Heart left ventricle (tissue), 16 donors: ENCODE results near the gene FAM163B. TPM values are rescaled to one million over a fixed set of nuclear protein-coding genes. Genes with fewer than 3 reads are reported as not detected.

ENCODE experiments used
- ATAC-seq, 4 donors: fragments of 200-7000 bp; cut with Tn5 transposase; one replicate each; pipeline ENCODE4 v1.9.1; 2020 to 2022; ENCODE audit warnings: moderate library complexity in 4 of 4, mild to moderate bottlenecking in 3 of 4, moderate number of reproducible peaks in 1 of 4
- DNase-seq, 5 donors: peaks; one replicate each; pipeline ENCODE4 v3.0.0-alpha.2; 2020
- H3K27ac ChIP-seq, 12 donors: fragments of 200-600 bp; sonication (generic) in 4 of 12; one replicate each; pipeline versions ENCODE4 v1.5.0 to v1.8.0; 2016 to 2022; ENCODE audit warnings: mild to moderate bottlenecking in 2 of 12
- H3K27me3 ChIP-seq, 9 donors: fragments of 200-600 bp; sonication (generic) in 2 of 9; one replicate each; pipeline versions ENCODE4 v1.5.1 to v1.8.0; 2016 to 2022; ENCODE audit warnings: mild to moderate bottlenecking in 3 of 9
- H3K36me3 ChIP-seq, 9 donors: fragments of 200-600 bp; sonication (generic) in 2 of 9; one replicate each; pipeline versions ENCODE4 v1.5.0 to v1.8.0; 2018 to 2022; ENCODE audit warnings: mild to moderate bottlenecking in 2 of 9
- H3K4me1 ChIP-seq, 12 donors: fragments of 200-600 bp; sonication (generic) in 4 of 12; one replicate each; pipeline versions ENCODE4 v1.5.0 to v1.8.0; 2016 to 2022; ENCODE audit warnings: mild to moderate bottlenecking in 3 of 12
- H3K4me3 ChIP-seq, 12 donors: fragments of 200-600 bp; sonication (generic) in 4 of 12; one replicate each; pipeline versions ENCODE4 v1.5.0 to v1.8.0; 2017 to 2022; ENCODE audit warnings: mild to moderate bottlenecking in 9 of 12, moderate library complexity in 4 of 12
- H3K9me3 ChIP-seq, 12 donors: fragments of 200-600 bp; sonication (generic) in 4 of 12; one replicate each; pipeline versions ENCODE4 v1.5.0 to v1.8.0; 2016 to 2022; ENCODE audit warnings: mild to moderate bottlenecking in 1 of 12
- POLR2A ChIP-seq, 2 donors: fragments of 450-650 bp; IDR thresholded peaks; one replicate each; pipeline ENCODE4 v1.6.1; 2017; ENCODE audit warnings: antibody characterized with exemption in 2 of 2, mild to moderate bottlenecking in 2 of 2, moderate library complexity in 2 of 2
- WGBS, 4 donors: extraction: QIAGEN DNeasy Blood & Tissue Kit in 2 of 4; methylation state at CpG; one replicate each; pipeline versions ENCODE4 v1.1.5 to v1.1.7; 2013 to 2018; 5-methylcytosine and 5-hydroxymethylcytosine counted together
- intact Hi-C, 10 donors: fragments of 100-400 bp; cut with DNase I; formaldehyde crosslinking; loops; one replicate each; pipeline versions ENCODE4 v1.11.1 to v1.14.2; 2022
- polyA plus RNA-seq, 2 donors: library from polyadenylated mRNA; stranded (reverse); fragments of 200-250 nt; gene quantifications; one replicate each; pipeline ENCODE4 v1.2.3, GENCODE V29; 2013
- total RNA-seq, 9 donors: library from RNA; depleted of rRNA in 2 of 9; stranded (reverse); fragments of >200 nt in 2 of 9; fragmentation: NEBNext Ultra II Directional in 3 of 9; extraction: Animal tissue kit (Norgen Biotek cat#: 25700) in 3 of 9; gene quantifications; one replicate each; pipeline versions ENCODE4 v1.1.0 to v1.2.4, GENCODE V29; 2016 to 2023
- TF ChIP-seq, protein P1 (sequence below), 12 donors: fragments of 200-600 bp; sonication (generic) in 4 of 12; IDR thresholded peaks; one replicate each; pipeline versions ENCODE4 v1.5.0 to v1.8.0; 2018 to 2022; ENCODE audit warnings: antibody characterized with exemption in 12 of 12, mild to moderate bottlenecking in 5 of 12
- donor health status: ischemic (EF 13 %, LVEDD 7.1; RV severe dilation, severe dysfunction).
- donor health status: healthy with polysubstance abuse.
- donor health status: DM: no; HTN: yes; CAD: no.
- donor health status: DM: no; HTN: no; CAD: no.
- donor health status: ischemic (EF 25% LVEDD 6.9; RV normal size, moderate dysfunction).
- donor health status: ischemic (EF 25% LVEDD 5.7; RV mildly dilated, moderate dysfunction).
- donor health status: healthy.
- donor health status: DM: yes; HTN: yes; CAD: no.
- donor health status: ischemic (EF 35%, LVEDD 5.7; RV mildly dilated, moderate dysfunction).
- donor health status: nonischemic (EF 11% LVEDD 7.7; RV severe dilation, severe dysfunction).
- donor health status: DM: yes; HTN: yes; CAD: no.
- donor health status: PGD.
- donor health status: ischemic (EF 29% LVEDD 5.4; RV normal size, mild dysfunction).
- donor health status: nonischemic (EF 23%, LVEDD 6.1; RV moderate dilation, normal function).

The FAM163B gene
- total and polyA plus RNA-seq, 11 donors = 0.08 TPM; not detected in 10

DNA sequence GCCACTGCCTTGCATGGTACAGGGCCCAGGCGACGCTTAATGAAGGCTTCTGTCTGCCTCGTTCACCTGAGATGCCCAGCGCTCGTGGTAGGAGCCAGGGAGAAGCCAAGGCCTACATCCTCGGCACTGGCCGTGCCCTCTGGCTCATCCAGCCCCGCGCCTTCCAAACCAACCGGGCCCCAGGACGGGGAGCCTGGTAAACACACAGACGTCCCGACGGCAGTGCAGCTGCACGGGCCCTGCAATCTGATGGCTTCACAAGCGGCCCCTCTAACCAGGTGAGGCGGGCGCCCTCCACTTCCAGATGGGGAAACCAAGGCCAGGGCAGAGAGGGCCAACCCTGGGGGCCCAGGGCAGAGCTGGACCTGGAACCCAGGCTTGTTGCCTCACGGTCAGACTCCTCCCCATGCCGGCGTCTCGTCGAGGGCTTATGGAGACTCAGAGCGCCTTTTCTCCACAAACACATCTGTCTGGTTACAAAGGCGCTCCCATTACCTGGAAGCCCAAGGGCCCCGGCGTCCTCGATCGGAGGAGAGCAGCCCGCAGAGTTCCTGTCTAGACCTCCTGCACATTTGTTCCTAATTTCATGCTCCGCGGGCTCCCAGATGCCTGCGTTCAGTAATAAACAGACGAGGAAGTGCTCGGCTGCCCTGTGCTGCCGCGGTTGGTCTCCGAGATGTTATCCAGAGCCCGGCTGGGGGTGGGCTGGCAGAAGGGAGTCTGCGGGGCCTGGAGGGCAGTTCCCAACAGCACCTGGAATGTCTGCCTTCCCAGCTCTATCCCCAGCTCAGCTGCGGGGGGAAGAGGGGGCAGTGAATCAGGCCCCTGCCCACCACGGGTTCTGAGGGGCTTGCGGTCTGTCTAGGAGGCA, 23.5 kb downstream of the FAM163B start:
- no peak for ATAC-seq
- peaks cover 9 to 36% (median 20%) of the 10 kb centered on the region in 9 donors for H3K27me3 ChIP-seq
- no peaks in the 10 kb centered on the region for H3K9me3 ChIP-seq
- H3K4me1 ChIP-seq = peaks cover 4 to 45% (median 27%) of the 10 kb centered on the region in 12 donors
- DNase-seq = peak in 2 of 5 donors; percentile 23 to 53
- TF ChIP-seq, protein P1, sequence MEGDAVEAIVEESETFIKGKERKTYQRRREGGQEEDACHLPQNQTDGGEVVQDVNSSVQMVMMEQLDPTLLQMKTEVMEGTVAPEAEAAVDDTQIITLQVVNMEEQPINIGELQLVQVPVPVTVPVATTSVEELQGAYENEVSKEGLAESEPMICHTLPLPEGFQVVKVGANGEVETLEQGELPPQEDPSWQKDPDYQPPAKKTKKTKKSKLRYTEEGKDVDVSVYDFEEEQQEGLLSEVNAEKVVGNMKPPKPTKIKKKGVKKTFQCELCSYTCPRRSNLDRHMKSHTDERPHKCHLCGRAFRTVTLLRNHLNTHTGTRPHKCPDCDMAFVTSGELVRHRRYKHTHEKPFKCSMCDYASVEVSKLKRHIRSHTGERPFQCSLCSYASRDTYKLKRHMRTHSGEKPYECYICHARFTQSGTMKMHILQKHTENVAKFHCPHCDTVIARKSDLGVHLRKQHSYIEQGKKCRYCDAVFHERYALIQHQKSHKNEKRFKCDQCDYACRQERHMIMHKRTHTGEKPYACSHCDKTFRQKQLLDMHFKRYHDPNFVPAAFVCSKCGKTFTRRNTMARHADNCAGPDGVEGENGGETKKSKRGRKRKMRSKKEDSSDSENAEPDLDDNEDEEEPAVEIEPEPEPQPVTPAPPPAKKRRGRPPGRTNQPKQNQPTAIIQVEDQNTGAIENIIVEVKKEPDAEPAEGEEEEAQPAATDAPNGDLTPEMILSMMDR (IDR thresholded peaks at IDR 0.05) = no peak
- no peak for TF ChIP-seq POLR2A (IDR thresholded peaks at IDR 0.05)
- peak overlapping the region in 1 of 12 donors; percentile 54 for H3K27ac ChIP-seq
- no peak overlapping the region for H3K4me3 ChIP-seq
- intact Hi-C loops = loop anchor here in 1 of 10 donors (10.0 kb wide), 1 partner anchor 69 kb away; no protein-coding TSS in a partner anchor
- WGBS, 4 donors = 41 to 50% (median 47%) methylated on average over 32 to 43 of the region's 43 CpGs
- H3K36me3 ChIP-seq = no peaks in the 10 kb centered on the region

DNA sequence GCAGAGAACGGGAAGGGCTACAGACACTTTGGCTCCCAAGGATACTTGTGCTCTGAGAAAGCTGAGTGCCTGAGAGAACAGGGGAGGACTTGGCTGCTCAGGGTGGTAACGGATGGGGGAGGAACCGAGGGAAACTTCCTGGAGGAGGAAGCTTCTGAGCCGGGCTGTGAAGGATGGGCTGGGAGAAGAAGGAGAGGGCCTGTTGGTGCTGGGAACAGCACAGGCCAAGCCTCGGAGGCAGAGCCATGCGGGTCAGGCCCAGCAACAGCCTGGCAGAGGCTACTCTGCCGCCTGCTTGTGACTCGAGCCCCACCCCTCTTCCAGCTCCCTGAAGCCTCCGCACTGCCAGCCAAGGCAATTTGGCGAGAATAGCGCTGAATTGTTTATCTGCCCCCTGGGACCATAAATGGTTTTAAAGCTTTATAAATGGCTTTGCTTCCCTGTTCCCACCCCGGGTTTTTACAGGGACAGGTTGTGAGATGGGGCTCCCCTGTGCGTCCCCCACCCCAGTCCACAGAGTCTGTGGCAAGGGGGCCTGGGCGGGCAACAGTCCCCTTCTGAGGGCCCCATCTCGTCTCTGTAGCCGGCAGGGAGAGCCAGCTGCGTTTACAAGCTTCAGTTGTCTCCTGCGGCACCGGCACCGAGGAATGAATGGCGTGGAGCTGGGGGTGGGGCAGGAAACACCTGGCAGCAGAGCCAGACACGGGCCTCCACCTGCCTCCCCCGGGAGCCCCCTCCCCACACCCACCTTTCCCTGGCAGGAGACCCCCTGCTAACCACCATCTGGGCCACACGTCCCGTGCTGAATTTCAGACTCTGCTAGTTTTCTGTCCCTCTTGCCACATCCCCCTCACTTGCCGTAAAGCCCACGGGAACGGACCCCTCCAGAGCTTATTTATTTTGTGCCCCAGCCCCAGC, 24.4 kb downstream of the FAM163B start:
- Histone ChIP-seq H3K36me3 (no peaks in the 10 kb centered on the region), H3K4me1 (peaks cover 4 to 45% (median 27%) of the 10 kb centered on the region in 12 donors), H3K9me3 (no peaks in the 10 kb centered on the region), H3K4me3 (no peak overlapping the region), H3K27ac (peak overlapping the region in 1 of 12 donors; percentile 54), H3K27me3 (peaks cover 9 to 36% (median 20%) of the 10 kb centered on the region in 9 donors)
- TF ChIP-seq, protein P1 (IDR thresholded peaks at IDR 0.05) = no peak
- TF ChIP-seq POLR2A (IDR thresholded peaks at IDR 0.05) = no peak
- ATAC-seq (peak in 1 of 4 donors; percentile 5), DNase-seq (peak in 1 of 5 donors; percentile 56)
- intact Hi-C loops = loop anchor here in 3 of 10 donors (5.0 to 10.0 kb wide), 3 partner anchors 48 to 97 kb away; no protein-coding TSS in a partner anchor
- WGBS, 4 donors = 13 to 20% (median 15%) methylated on average over 24 to 28 of the region's 28 CpGs

DNA sequence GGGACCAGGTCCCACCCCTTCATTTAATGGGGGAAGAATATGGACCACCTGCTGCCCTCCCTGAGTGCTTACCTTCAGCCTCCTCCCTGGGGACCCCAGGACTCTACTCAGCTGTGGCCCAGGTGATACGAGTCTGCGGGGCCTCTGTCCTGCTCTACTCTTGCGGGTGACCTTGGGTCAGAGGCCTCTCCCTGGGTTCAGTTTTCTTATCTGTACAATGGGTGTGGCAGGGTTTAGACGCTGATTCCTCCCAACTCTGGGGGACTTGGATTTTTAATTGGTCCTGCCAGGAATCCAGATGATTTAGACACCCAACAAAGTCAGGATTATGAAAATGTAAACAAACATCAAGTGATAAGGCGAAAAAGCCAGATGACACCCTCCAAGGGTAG, 25.0 kb downstream of the FAM163B start:
- DNase-seq = no peak
- peaks cover 9 to 36% (median 20%) of the 10 kb centered on the region in 9 donors for H3K27me3 ChIP-seq
- H3K36me3 ChIP-seq = no peaks in the 10 kb centered on the region
- WGBS, 4 donors = 60 to 69% (median 65%) methylated on average over 5 of the region's 5 CpGs
- intact Hi-C loops = loop anchor here in 3 of 10 donors (5.0 to 10.0 kb wide), 3 partner anchors 47 to 98 kb away; no protein-coding TSS in a partner anchor
- H3K4me1 ChIP-seq = peaks cover 4 to 45% (median 27%) of the 10 kb centered on the region in 12 donors
- TF ChIP-seq POLR2A (IDR thresholded peaks at IDR 0.05) = no peak
- TF ChIP-seq, protein P1 (IDR thresholded peaks at IDR 0.05) = no peak
- H3K4me3 ChIP-seq = no peak overlapping the region
- no peaks in the 10 kb centered on the region for H3K9me3 ChIP-seq
- peak overlapping the region in 4 of 12 donors; percentile 6 to 54 (median 40) for H3K27ac ChIP-seq
- no peak for ATAC-seq
